ENCODE measurements around the gene SH2D2A. TPM values are rescaled to one million over a fixed set of nuclear protein-coding genes. Genes with fewer than 3 reads are reported as not detected.

The SH2D2A gene
- total and polyA plus RNA-seq, 9 of the 15 experiments (the other 6 are each of a cell fraction or from before 2014, with no cell fraction given), result 0.89 to 33.6 (median 6.9) TPM

- no peak for TF ChIP-seq ELK1 (CRISPR knock-in tag; IDR thresholded peaks at IDR 0.05)
- TF ChIP-seq NR2C2 (CRISPR knock-in tag; IDR thresholded peaks at IDR 0.05), result no peak
- TF ChIP-seq NR2C2 (tag; IDR thresholded peaks at IDR 0.05), result peak; percentile 59; the same call in 1 of the 2 replicates
- TF ChIP-seq ZBTB7A (IDR thresholded peaks at IDR 0.05; ENCODE audit: borderline replicate concordance, control insufficient read depth, low read depth, low read length), result peak; percentile 88
- TF ChIP-seq E2F4 (CRISPR knock-in tag; IDR thresholded peaks at IDR 0.05; ENCODE audit: low read depth), result no peak
- no peak for TF ChIP-seq SETDB1 (IDR thresholded peaks at IDR 0.05; ENCODE audit: low read length)
- no peak for TF ChIP-seq BRD9 (IDR thresholded peaks at IDR 0.05; ENCODE audit: low read depth, partially characterized antibody)
- no peak for TF ChIP-seq ZFPM2 (CRISPR knock-in tag; IDR thresholded peaks at IDR 0.05)
- TF ChIP-seq JUND (IDR thresholded peaks at IDR 0.05; ENCODE audit: borderline replicate concordance, low read depth, low read length), result peak; percentile 46; the same call in 1 of the 2 replicates
- peak; percentile 49; the same call in 1 of the 3 replicates for TF ChIP-seq JUND (tag; IDR thresholded peaks at IDR 0.05; ENCODE audit: borderline replicate concordance, low read depth, low read length)
- TF ChIP-seq SNIP1 (IDR thresholded peaks at IDR 0.05; ENCODE audit: low read depth), result no peak
- TF ChIP-seq TCF7L2 (IDR thresholded peaks at IDR 0.05; ENCODE audit: low read depth, low read length), result no peak
- no peak for TF ChIP-seq THRB (CRISPR knock-in tag; conservative IDR thresholded peaks at IDR 0.05)
- TF ChIP-seq L3MBTL2 (IDR thresholded peaks at IDR 0.05), result peak; percentile 47; the same call in 1 of the 2 replicates
- no peak for TF ChIP-seq CBFB (CRISPR knock-in tag; IDR thresholded peaks at IDR 0.05)
- TF ChIP-seq RBFOX2 (IDR thresholded peaks at IDR 0.05; ENCODE audit: low read depth, low read length), result peak; percentile 60
- TF ChIP-seq POLR2B (IDR thresholded peaks at IDR 0.05; ENCODE audit: low read depth, partially characterized antibody), result peak; percentile 35
- TF ChIP-seq MBD2 (IDR thresholded peaks at IDR 0.05; ENCODE audit: borderline replicate concordance, low read depth), result no peak
- no peak for TF ChIP-seq STAT6 (CRISPR knock-in tag; IDR thresholded peaks at IDR 0.05)
- peak; percentile 70 for TF ChIP-seq MAFK (IDR thresholded peaks at IDR 0.05; ENCODE audit: low read length)
- no peak for TF ChIP-seq ERF (CRISPR knock-in tag; IDR thresholded peaks at IDR 0.05)
- no peak for TF ChIP-seq ZNF586 (CRISPR knock-in tag; conservative IDR thresholded peaks at IDR 0.05)
- TF ChIP-seq NRF1 (conservative IDR thresholded peaks at IDR 0.05 in 1 of 2, IDR thresholded peaks at IDR 0.05 in 1 of 2), result 0 out of 4 replicates have a peak, but pooled peaks of 1 of the 2 experiments have one; percentile 22
Observed at GRCh38 chr1:156816561-156817328, at the start of gene SH2D2A (continued).

Measured in K562 (cell line).